Body of pancreas (tissue), 4 donors: ENCODE data around the gene TTC28. TPM values are rescaled to one million over a fixed set of nuclear protein-coding genes. Genes with fewer than 3 reads are reported as not detected.

Experiments
- ATAC-seq: fragments of 150-250 bp; one replicate; pipeline ENCODE4 v1.9.1; 2016
- DNase-seq, 4 donors: peaks; one replicate each; pipeline ENCODE4 v3.0.0-alpha.2; 2019
- H3K27ac ChIP-seq, 4 donors: fragments of 200-600 bp; sonication (generic); 1 replicate in 3 of 4; 2 replicates in 1 of 4; pipeline versions ENCODE4 v1.5.1 to v1.6.1; 2016 to 2019; ENCODE audit warnings: mild to moderate bottlenecking in 1 of 4, mixed read lengths in 1 of 4, moderate library complexity in 1 of 4
- H3K27me3 ChIP-seq, 2 donors: fragments of 200-600 bp; sonication (generic); one replicate each; pipeline ENCODE4 v1.6.0; 2016; ENCODE audit warnings: mild to moderate bottlenecking in 1 of 2
- H3K36me3 ChIP-seq, 2 donors: fragments of 200-600 bp; sonication (generic); replicated peaks in 1 of 2; 2 replicates each; pipeline ENCODE4 v1.5.1; 2016; ENCODE audit warnings: low read depth in 2 of 2; ENCODE audit not compliant: insufficient read depth in 1 of 2
- H3K4me1 ChIP-seq: fragments of 200-600 bp; sonication (generic); one replicate; pipeline ENCODE4 v1.6.0; 2016
- H3K4me3 ChIP-seq, 2 donors: fragments of 200-600 bp; sonication (generic); 1 replicate in 1 of 2; 2 replicates in 1 of 2; pipeline ENCODE4 v1.5.1; 2016 to 2019
- H3K9me3 ChIP-seq, 3 donors: fragments of 200-600 bp; sonication (generic); 1 replicate in 2 of 3; 2 replicates in 1 of 3; pipeline ENCODE4 v1.5.1; 2016
- CTCF ChIP-seq, 7 experiments: fragments of 450-650 bp in 4 of 7; fragments of 200-600 bp in 3 of 7; sonication (generic) in 3 of 7; IDR thresholded peaks; one replicate each; pipeline ENCODE4 v1.5.1; 2016 to 2019; ENCODE audit warnings: antibody characterized with exemption in 7 of 7
- POLR2A ChIP-seq, 3 donors: fragments of 450-650 bp; IDR thresholded peaks; one replicate each; pipeline ENCODE4 v1.6.1; 2016; ENCODE audit warnings: antibody characterized with exemption in 3 of 3, mild to moderate bottlenecking in 2 of 3
- WGBS, 2 donors: methylation state at CpG; one replicate each; pipeline ENCODE4 v1.1.5; 2017; 5-methylcytosine and 5-hydroxymethylcytosine counted together
- intact Hi-C: fragments of 100-400 bp; cut with DNase I; formaldehyde crosslinking; loops from one replicate; pipeline ENCODE4 v1.15.1; 2023
- total RNA-seq, 2 donors: library from RNA; depleted of rRNA; stranded (reverse); fragments of >200 nt; gene quantifications; one replicate each; pipeline ENCODE4 v1.1.0, GENCODE V29; 2016

The TTC28 gene
- total RNA-seq, 2 donors from 2014 or later: 21.0 to 87.3 TPM

DNA sequence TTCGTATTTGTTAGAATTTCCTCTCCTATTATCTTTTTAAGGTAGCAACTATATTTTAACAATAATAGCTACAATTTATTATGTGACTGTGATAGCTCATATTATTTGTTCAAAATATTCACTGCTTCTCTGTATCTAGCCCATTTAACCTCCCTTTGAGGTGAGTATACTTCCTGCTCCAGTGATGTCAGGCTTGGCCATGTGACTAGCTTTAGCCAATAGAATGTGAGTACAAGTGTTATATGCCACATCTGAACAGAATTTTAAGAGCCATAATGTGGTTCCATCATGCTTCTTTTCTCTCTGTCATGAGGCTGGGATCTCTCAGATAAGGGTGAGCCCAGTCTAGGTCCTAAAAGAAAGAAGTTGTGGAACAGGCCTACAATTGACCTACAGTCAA, 217.6 kb downstream of the TTC28 start:
- intact Hi-C loops: no loop called here
- no peak overlapping the region for H3K27ac ChIP-seq
- H3K4me1 ChIP-seq: peaks cover 13% of the 10 kb centered on the region
- no peaks in the 10 kb centered on the region for H3K36me3 ChIP-seq
- no peaks in the 10 kb centered on the region for H3K27me3 ChIP-seq
- ATAC-seq (no peak), DNase-seq (no peak)
- WGBS, 2 donors: 93 to 100% methylated on average over 1 of the region's 1 CpG
- TF ChIP-seq CTCF (IDR thresholded peaks at IDR 0.05) (no peak), POLR2A (IDR thresholded peaks at IDR 0.05) (no peak)
- H3K9me3 ChIP-seq: no peaks in the 10 kb centered on the region
- no peak overlapping the region for H3K4me3 ChIP-seq

DNA sequence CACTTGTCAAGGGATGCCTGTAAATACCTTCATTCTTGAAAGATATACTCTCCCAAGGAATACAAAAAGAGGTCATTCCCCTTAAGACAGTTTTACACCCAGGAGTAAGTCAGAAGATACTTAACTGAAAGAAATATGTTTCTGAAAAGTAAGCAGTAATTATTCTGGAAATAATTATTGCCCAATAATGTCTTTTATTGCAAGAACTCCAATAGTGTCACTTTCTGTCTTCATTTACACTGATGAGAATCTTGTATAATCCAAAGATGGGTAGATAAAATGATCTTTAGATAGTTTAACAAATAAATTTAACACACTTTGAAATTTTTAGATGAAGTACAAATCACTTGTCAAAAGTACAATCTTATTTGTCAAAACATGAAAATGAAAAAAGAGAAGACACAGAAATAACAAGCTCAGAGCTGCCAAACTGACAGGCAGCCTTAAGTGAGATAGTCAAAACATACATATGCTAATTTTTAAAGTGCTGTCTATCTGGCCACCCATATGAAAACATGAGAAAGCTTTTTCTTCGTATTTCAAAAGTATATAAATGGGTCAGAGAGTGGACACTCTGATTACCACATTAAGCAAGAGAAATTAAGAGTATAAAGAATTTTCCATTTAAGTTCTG, 225.1 kb downstream of the TTC28 start:
- DNase-seq: no peak
- no peaks in the 10 kb centered on the region for H3K4me1 ChIP-seq
- WGBS, 2 donors: 50 to 55% methylated on average over 1 of the region's 1 CpG
- no peaks in the 10 kb centered on the region for H3K36me3 ChIP-seq
- no peak overlapping the region for H3K27ac ChIP-seq
- no peak for TF ChIP-seq CTCF (IDR thresholded peaks at IDR 0.05)
- TF ChIP-seq POLR2A (IDR thresholded peaks at IDR 0.05): no peak
- H3K9me3 ChIP-seq: no peaks in the 10 kb centered on the region
- no peaks in the 10 kb centered on the region for H3K27me3 ChIP-seq
- no peak for ATAC-seq
- intact Hi-C loops: no loop called here
- no peak overlapping the region for H3K4me3 ChIP-seq

DNA sequence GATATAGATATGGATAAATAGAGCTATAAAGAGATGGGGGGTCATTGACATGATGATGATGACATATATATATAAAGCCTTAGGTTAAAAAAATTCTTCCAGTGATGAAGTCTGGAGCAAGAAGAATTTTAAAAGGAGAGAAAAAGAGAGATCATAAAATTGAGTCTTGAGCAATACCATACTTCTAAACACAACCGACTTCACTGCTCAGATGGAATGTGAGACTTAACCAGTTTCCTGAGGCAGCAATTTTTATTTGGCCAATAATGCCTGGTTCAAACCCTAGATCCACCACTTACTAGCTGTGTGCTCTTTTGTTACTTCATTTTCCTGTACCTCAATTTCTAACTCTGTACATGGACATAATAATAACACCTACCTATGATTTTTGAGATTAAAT, 229.5 kb downstream of the TTC28 start:
- H3K36me3 ChIP-seq: no peaks in the 10 kb centered on the region
- 69 to 86% methylated on average over 1 of the region's 1 CpG for WGBS, 2 donors
- ATAC-seq (no peak), DNase-seq (no peak)
- H3K9me3 ChIP-seq: no peaks in the 10 kb centered on the region
- H3K4me3 ChIP-seq: no peak overlapping the region
- H3K4me1 ChIP-seq: no peaks in the 10 kb centered on the region
- TF ChIP-seq CTCF (IDR thresholded peaks at IDR 0.05): no peak
- TF ChIP-seq POLR2A (IDR thresholded peaks at IDR 0.05): no peak
- H3K27me3 ChIP-seq: no peaks in the 10 kb centered on the region
- H3K27ac ChIP-seq: no peak overlapping the region
- intact Hi-C loops: no loop called here

GRCh38 chr22:28449041-28449440, 230.6 kb downstream of the TTC28 start:
- no peak overlapping the region for H3K4me3 ChIP-seq
- H3K27me3 ChIP-seq: no peaks in the 10 kb centered on the region
- H3K27ac ChIP-seq: no peak overlapping the region
- H3K36me3 ChIP-seq: no peaks in the 10 kb centered on the region
- DNase-seq (no peak), ATAC-seq (no peak)
- 86 to 89% methylated on average over 1 of the region's 1 CpG for WGBS, 2 donors
- TF ChIP-seq CTCF (IDR thresholded peaks at IDR 0.05) (no peak), POLR2A (IDR thresholded peaks at IDR 0.05) (no peak)
- intact Hi-C loops: loop anchor here (10.0 kb wide), 1 partner anchor 424 kb away; no protein-coding TSS in a partner anchor
- no peaks in the 10 kb centered on the region for H3K9me3 ChIP-seq
- H3K4me1 ChIP-seq: no peaks in the 10 kb centered on the region

DNA sequence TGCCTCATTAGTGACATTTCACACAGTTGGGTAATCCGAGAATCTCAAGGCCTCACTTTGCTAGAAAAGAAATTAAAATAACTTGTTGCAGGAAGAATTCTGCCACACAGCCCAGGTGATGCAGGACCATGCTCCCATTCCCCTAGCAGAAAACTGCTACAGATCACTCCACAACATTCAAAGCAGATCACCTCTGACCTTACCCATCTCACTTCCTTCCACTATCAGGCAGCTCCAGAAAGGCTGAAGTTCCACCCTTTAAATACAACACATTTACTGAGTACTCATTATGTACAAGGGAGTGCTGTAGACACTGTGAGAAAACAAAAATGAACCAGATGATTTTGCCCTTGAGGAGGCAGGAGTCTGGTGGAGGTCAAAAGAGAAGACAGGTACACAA, 231.0 kb downstream of the TTC28 start:
- Histone ChIP-seq H3K27me3 (no peaks in the 10 kb centered on the region), H3K4me3 (no peak overlapping the region), H3K36me3 (no peaks in the 10 kb centered on the region), H3K9me3 (no peaks in the 10 kb centered on the region), H3K27ac (no peak overlapping the region), H3K4me1 (no peaks in the 10 kb centered on the region)
- TF ChIP-seq POLR2A (IDR thresholded peaks at IDR 0.05): no peak
- no peak for TF ChIP-seq CTCF (IDR thresholded peaks at IDR 0.05)
- intact Hi-C loops: loop anchor here (10.0 kb wide), 1 partner anchor 424 kb away; no protein-coding TSS in a partner anchor
- WGBS, 2 donors: 57 to 79% methylated on average over 1 of the region's 1 CpG
- DNase-seq: no peak
- no peak for ATAC-seq
